ENCODE results near the gene CACNA1C.

Gene CACNA1C

DNA sequence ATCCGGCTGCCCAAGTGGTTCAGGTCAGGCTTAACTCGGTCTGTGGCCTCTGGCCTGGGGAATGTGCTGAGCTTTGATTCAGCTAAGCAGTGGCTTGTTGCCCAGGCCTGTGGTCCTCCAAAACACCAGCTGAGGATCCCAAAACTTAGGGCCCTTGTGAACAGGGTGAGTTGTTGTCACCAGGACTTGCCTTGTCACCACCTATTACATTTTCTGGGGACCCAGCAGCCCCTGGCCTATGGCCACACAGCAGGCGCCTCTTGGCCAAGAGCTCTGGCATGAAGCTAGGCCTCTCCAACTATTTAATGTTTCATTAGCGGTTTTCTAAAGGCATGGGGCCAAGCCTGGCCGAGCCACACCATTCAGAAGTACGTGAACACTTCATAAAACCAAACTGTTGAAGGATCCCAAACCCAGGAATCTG, 343.7 kb downstream of the CACNA1C start:
- no peaks in the 10 kb centered on the region for H3K36me3 ChIP-seq (ENCODE audit: low read depth)
- H3K4me1 ChIP-seq (ENCODE audit: insufficient read depth, poor library complexity, severe bottlenecking), result no peaks in the 10 kb centered on the region
- H3K4me3 ChIP-seq (ENCODE audit: severe bottlenecking), result no peak overlapping the region
- peak; percentile 44 for DNase-seq (ENCODE audit: low spot score)
- no peaks in the 10 kb centered on the region for H3K27me3 ChIP-seq (ENCODE audit: insufficient read depth, poor library complexity, severe bottlenecking)
- no peak overlapping the region for H3K27ac ChIP-seq (ENCODE audit: poor library complexity, severe bottlenecking)
- H3K9me3 ChIP-seq (ENCODE audit: severe bottlenecking), result no peaks in the 10 kb centered on the region
- TF ChIP-seq, protein P1, sequence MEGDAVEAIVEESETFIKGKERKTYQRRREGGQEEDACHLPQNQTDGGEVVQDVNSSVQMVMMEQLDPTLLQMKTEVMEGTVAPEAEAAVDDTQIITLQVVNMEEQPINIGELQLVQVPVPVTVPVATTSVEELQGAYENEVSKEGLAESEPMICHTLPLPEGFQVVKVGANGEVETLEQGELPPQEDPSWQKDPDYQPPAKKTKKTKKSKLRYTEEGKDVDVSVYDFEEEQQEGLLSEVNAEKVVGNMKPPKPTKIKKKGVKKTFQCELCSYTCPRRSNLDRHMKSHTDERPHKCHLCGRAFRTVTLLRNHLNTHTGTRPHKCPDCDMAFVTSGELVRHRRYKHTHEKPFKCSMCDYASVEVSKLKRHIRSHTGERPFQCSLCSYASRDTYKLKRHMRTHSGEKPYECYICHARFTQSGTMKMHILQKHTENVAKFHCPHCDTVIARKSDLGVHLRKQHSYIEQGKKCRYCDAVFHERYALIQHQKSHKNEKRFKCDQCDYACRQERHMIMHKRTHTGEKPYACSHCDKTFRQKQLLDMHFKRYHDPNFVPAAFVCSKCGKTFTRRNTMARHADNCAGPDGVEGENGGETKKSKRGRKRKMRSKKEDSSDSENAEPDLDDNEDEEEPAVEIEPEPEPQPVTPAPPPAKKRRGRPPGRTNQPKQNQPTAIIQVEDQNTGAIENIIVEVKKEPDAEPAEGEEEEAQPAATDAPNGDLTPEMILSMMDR (IDR thresholded peaks at IDR 0.05; ENCODE audit: poor library complexity, severe bottlenecking), result no peak
- ATAC-seq (ENCODE audit: low read depth), result no peak

DNA sequence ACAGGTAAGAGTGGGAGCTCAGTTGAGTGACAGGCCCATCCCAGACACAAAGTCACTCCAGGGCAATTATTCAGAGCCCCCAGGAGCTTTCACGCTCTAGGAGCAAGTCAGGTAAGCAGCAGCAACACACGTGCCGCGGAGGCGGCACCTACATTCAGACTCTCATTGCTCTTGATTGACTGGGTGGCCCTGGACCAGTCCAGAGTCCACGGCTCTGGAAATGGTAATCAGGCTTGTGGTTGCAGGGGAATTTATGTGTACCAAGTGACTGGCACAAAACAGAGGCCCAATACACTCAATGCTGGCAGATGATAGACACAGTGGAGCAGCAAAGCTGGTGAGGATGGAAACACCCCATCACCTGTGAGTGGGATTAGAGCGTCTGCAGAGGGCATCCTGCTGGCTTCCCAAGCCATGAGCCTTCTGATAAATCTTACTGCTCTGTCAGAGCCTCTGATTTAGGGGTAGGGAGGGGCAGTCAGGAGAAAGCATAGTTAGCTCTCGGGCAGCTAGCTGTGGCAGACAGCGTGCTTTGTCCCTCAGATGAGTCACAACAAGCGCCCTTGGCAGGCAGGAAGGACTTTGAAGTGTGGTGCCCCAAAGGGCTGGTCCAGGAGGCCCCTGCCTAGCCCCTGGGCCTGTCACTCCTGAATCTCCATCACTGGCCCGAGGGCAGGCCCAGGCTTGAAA, 344.7 kb downstream of the CACNA1C start:
- peak; percentile 38 for DNase-seq (ENCODE audit: low spot score)
- Histone ChIP-seq H3K9me3 (ENCODE audit: severe bottlenecking) (no peaks in the 10 kb centered on the region), H3K4me1 (ENCODE audit: insufficient read depth, poor library complexity, severe bottlenecking) (no peaks in the 10 kb centered on the region), H3K27me3 (ENCODE audit: insufficient read depth, poor library complexity, severe bottlenecking) (no peaks in the 10 kb centered on the region), H3K27ac (ENCODE audit: poor library complexity, severe bottlenecking) (no peak overlapping the region), H3K36me3 (ENCODE audit: low read depth) (no peaks in the 10 kb centered on the region), H3K4me3 (ENCODE audit: severe bottlenecking) (no peak overlapping the region)
- ATAC-seq (ENCODE audit: low read depth), result peak; percentile 56; the same call in 2 of the 3 replicates
- TF ChIP-seq, protein P1 (IDR thresholded peaks at IDR 0.05; ENCODE audit: poor library complexity, severe bottlenecking), result no peak

DNA sequence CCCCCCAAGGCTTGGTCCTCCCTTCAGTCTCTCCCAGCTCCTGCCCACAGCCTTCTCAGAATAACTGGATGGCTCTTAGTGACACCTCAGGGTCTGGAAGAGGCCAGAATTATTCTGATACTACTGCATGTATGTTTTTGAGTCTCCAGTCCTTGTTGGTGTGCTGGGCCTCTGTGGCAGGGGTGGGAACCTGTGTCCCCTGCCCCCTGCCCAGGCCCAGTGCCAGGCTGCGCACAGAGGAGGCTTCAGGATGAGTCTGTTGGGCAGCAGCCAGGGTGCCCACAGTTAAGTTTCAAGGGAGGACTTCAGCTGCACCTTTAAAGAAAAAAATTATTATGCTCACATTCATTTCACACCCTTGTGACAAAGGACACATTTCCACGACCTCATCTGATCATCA, 348.3 kb downstream of the CACNA1C start:
- Histone ChIP-seq H3K4me3 (ENCODE audit: severe bottlenecking) (no peak overlapping the region), H3K4me1 (ENCODE audit: insufficient read depth, poor library complexity, severe bottlenecking) (no peaks in the 10 kb centered on the region), H3K27ac (ENCODE audit: poor library complexity, severe bottlenecking) (no peak overlapping the region), H3K36me3 (ENCODE audit: low read depth) (no peaks in the 10 kb centered on the region), H3K27me3 (ENCODE audit: insufficient read depth, poor library complexity, severe bottlenecking) (peaks cover 3% of the 10 kb centered on the region), H3K9me3 (ENCODE audit: severe bottlenecking) (no peaks in the 10 kb centered on the region)
- TF ChIP-seq, protein P1 (IDR thresholded peaks at IDR 0.05; ENCODE audit: poor library complexity, severe bottlenecking), result no peak
- DNase-seq (ENCODE audit: low spot score) (peak; percentile 29), ATAC-seq (ENCODE audit: low read depth) (no peak)

DNA sequence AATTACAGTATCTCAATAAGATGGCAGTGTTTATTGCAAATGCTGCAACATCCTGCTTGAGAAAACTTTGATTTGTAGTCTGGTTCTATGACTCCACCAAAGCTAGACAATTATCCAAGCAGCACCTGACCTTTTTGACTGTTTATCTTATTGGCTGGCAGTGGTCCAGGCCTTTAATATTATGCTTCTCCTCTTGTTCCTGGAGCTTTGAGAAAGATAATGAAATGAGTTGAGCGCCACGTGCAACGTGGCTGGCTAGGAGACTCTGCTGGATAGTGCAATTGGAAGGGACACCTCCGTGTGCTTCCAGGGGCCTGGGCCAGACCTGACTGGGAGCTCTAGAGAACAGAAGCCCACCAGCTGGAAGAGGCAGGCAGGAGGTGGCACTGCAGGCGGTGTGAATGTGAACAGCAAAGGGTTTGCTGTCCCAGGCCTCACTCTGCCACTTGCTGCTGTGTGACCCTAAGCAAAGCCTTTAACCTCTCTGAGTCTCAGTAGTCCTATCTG, 349.3 kb downstream of the CACNA1C start:
- DNase-seq (ENCODE audit: low spot score), result peak; percentile 48
- TF ChIP-seq, protein P1 (IDR thresholded peaks at IDR 0.05; ENCODE audit: poor library complexity, severe bottlenecking), result no peak

More for the DNA sequence above, 349.3 kb downstream of the CACNA1C start:
- H3K4me1 ChIP-seq (ENCODE audit: insufficient read depth, poor library complexity, severe bottlenecking), result no peaks in the 10 kb centered on the region
- no peak for ATAC-seq (ENCODE audit: low read depth)
- H3K4me3 ChIP-seq (ENCODE audit: severe bottlenecking), result no peak overlapping the region
- H3K27ac ChIP-seq (ENCODE audit: poor library complexity, severe bottlenecking), result no peak overlapping the region
- no peaks in the 10 kb centered on the region for H3K9me3 ChIP-seq (ENCODE audit: severe bottlenecking)
- H3K36me3 ChIP-seq (ENCODE audit: low read depth), result no peaks in the 10 kb centered on the region
- peaks cover 10% of the 10 kb centered on the region for H3K27me3 ChIP-seq (ENCODE audit: insufficient read depth, poor library complexity, severe bottlenecking)

Data from RWPE2 (cell line).